Measurements from ENCODE around the gene CACNA1D.

DNA sequence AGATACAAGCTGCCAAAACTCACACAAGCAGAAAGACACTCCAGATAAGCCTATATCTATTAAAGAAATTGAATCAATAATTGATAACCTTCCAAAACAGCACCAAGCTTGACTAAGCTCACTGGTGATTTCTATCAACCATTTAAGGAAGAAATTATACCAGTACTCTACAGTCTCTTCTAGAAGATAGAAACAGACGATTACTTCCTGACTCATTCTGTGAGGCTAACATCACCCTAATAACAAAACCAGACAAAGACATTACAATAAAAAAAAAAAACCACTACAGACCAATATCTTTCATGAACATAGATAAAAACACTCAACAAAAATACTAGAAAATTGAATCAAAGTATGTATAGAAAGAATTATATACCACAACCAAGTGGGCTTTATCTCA, 331.6 kb downstream of the CACNA1D start:
- TF ChIP-seq ZNF384 (IDR thresholded peaks at IDR 0.05) (no peak), TARDBP (IDR thresholded peaks at IDR 0.05) (no peak), NFRKB (IDR thresholded peaks at IDR 0.05) (no peak), BHLHE40 (IDR thresholded peaks at IDR 0.05; ENCODE audit: borderline replicate concordance) (no peak), FOXM1 (IDR thresholded peaks at IDR 0.05; ENCODE audit: borderline replicate concordance) (no peak)

Measured in HEK293T (cell line).